ENCODE measurements around the gene JAKMIP2. TPM values are rescaled to one million over a fixed set of nuclear protein-coding genes. Genes with fewer than 3 reads are reported as not detected.
"Not testable (repeated sequence)": the region's sequence is repeated elsewhere in the genome, so short reads cannot be mapped to it uniquely, and the experiment has no call there.

Gene JAKMIP2
- total RNA-seq, 1 donor from 2014 or later = 2.0 TPM

- DNase-seq (no peak), ATAC-seq (ENCODE audit: low read depth) (no peak)
- POLR2A ChIA-PET = no interaction called here
- no peak for TF ChIP-seq CTCF (IDR thresholded peaks at IDR 0.05)
- no peaks in the 10 kb centered on the region for H3K4me1 Mint-ChIP-seq
- intact Hi-C loops (cut with micrococcal nuclease) = no loop called here
- no peak overlapping the region for H3K27ac Mint-ChIP-seq
- CTCF ChIA-PET = no interaction called here
- no peak overlapping the region for H3K4me3 Mint-ChIP-seq
- H3K9me3 Mint-ChIP-seq = no peaks in the 10 kb centered on the region
- H3K27me3 Mint-ChIP-seq = no peaks in the 10 kb centered on the region
- H3K36me3 Mint-ChIP-seq (ENCODE audit: low read depth) = no peaks in the 10 kb centered on the region
Observed at GRCh38 chr5:147813696-147814095, 31.2 kb upstream of the JAKMIP2 start.

- no peak overlapping the region for H3K27ac Mint-ChIP-seq
- no peak for TF ChIP-seq CTCF (IDR thresholded peaks at IDR 0.05)
- no peak for DNase-seq
- H3K27me3 Mint-ChIP-seq = no peaks in the 10 kb centered on the region
- CTCF ChIA-PET = no interaction called here
- no peaks in the 10 kb centered on the region for H3K36me3 Mint-ChIP-seq (ENCODE audit: low read depth)
- POLR2A ChIA-PET = no interaction called here
- H3K9me3 Mint-ChIP-seq = no peaks in the 10 kb centered on the region
- no peak for ATAC-seq (ENCODE audit: low read depth)
- intact Hi-C loops (cut with micrococcal nuclease) = loop anchor here (5.0 to 10.0 kb wide), 2 partner anchors 995 to 1742 kb away; partner anchors contain the start of gene CSNK1A1
- peaks cover 7% of the 10 kb centered on the region for H3K4me1 Mint-ChIP-seq
- H3K4me3 Mint-ChIP-seq = no peak overlapping the region
Observed at GRCh38 chr5:147809830-147810666, 27.5 kb upstream of the JAKMIP2 start.

GRCh38 chr5:147805030-147805454, 22.5 kb upstream of the JAKMIP2 start:
- H3K4me3 Mint-ChIP-seq = peak overlapping the region; percentile 25
- no peaks in the 10 kb centered on the region for H3K9me3 Mint-ChIP-seq
- no peaks in the 10 kb centered on the region for H3K36me3 Mint-ChIP-seq (ENCODE audit: low read depth)
- DNase-seq (no peak), ATAC-seq (ENCODE audit: low read depth) (peak; percentile 96)
- POLR2A ChIA-PET = interaction anchor here (0.7 to 1.0 kb wide), 3 partner anchors 23 to 134 kb away, joined by 3 to 8 read pairs (median 3); partner anchors contain the start of gene JAKMIP2
- H3K4me1 Mint-ChIP-seq = peaks cover 23% of the 10 kb centered on the region
- CTCF ChIA-PET = no interaction called here
- no peak for TF ChIP-seq CTCF (IDR thresholded peaks at IDR 0.05)
- intact Hi-C loops (cut with micrococcal nuclease) = loop anchor here (1.0 to 10.0 kb wide), 3 partner anchors 23 to 1747 kb away; partner anchors contain the start of genes CSNK1A1 and JAKMIP2
- H3K27me3 Mint-ChIP-seq = peaks cover 18% of the 10 kb centered on the region
- peak overlapping the region; percentile 62 for H3K27ac Mint-ChIP-seq

- no peak for DNase-seq
- Mint-ChIP-seq H3K4me1 (peaks cover 23% of the 10 kb centered on the region), H3K4me3 (no peak overlapping the region), H3K27ac (no peak overlapping the region), H3K36me3 (ENCODE audit: low read depth) (no peaks in the 10 kb centered on the region), H3K27me3 (peaks cover 24% of the 10 kb centered on the region), H3K9me3 (no peaks in the 10 kb centered on the region)
- intact Hi-C loops (cut with micrococcal nuclease) = loop anchor here (10.0 kb wide), 1 partner anchor 1000 kb away; no protein-coding TSS in a partner anchor
- no peak for TF ChIP-seq CTCF (IDR thresholded peaks at IDR 0.05)
- ATAC-seq (ENCODE audit: low read depth) = no peak
- ChIA-PET POLR2A (interaction anchor here (0.7 to 1.0 kb wide), 3 partner anchors 22 to 133 kb away, joined by 3 to 8 read pairs (median 3); partner anchors contain the start of gene JAKMIP2), CTCF (no interaction called here)
Observed at GRCh38 chr5:147804334-147804733, 21.8 kb upstream of the JAKMIP2 start.

GRCh38 chr5:147803926-147804325, 21.4 kb upstream of the JAKMIP2 start:
- Mint-ChIP-seq H3K27me3 (peaks cover 24% of the 10 kb centered on the region), H3K4me3 (no peak overlapping the region), H3K36me3 (ENCODE audit: low read depth) (no peaks in the 10 kb centered on the region), H3K9me3 (no peaks in the 10 kb centered on the region), H3K4me1 (peaks cover 23% of the 10 kb centered on the region), H3K27ac (no peak overlapping the region)
- no peak for ATAC-seq (ENCODE audit: low read depth)
- CTCF ChIA-PET = no interaction called here
- DNase-seq = no peak
- TF ChIP-seq CTCF (IDR thresholded peaks at IDR 0.05) = no peak
- intact Hi-C loops (cut with micrococcal nuclease) = loop anchor here (10.0 kb wide), 1 partner anchor 1001 kb away; no protein-coding TSS in a partner anchor
- POLR2A ChIA-PET = no interaction called here

GRCh38 chr5:147803161-147803560, 20.6 kb upstream of the JAKMIP2 start:
- H3K36me3 Mint-ChIP-seq (ENCODE audit: low read depth); ATAC-seq (ENCODE audit: low read depth); H3K4me3 Mint-ChIP-seq; POLR2A ChIA-PET; DNase-seq; CTCF ChIA-PET; H3K27ac Mint-ChIP-seq; H3K9me3 Mint-ChIP-seq: not testable (repeated sequence)
- H3K27me3 Mint-ChIP-seq = peaks cover 29% of the 10 kb centered on the region
- H3K4me1 Mint-ChIP-seq = peaks cover 23% of the 10 kb centered on the region
- intact Hi-C loops (cut with micrococcal nuclease) = loop anchor here (10.0 kb wide), 1 partner anchor 1002 kb away; no protein-coding TSS in a partner anchor

All from activated B cell treated with CpG ODN at 0.5 μM for 24 hours (primary cell).